Endothelial cell (in vitro differentiated cells): ENCODE measurements around the gene INPP4A. TPM values are rescaled to one million over a fixed set of nuclear protein-coding genes. Genes with fewer than 3 reads are reported as not detected.

Experiments
- DNase-seq: peaks from one replicate; pipeline ENCODE4 v3.0.0; 2021; ENCODE audit warnings: low spot score
- H3K27ac Mint-ChIP-seq: one replicate; pipeline ENCODE4 v1.8.0; 2021; ENCODE audit warnings: mixed read lengths, inconsistent platforms; ENCODE audit not compliant: unreplicated experiment
- H3K27me3 Mint-ChIP-seq: one replicate; pipeline ENCODE4 v1.8.0; 2021; ENCODE audit warnings: mild to moderate bottlenecking, moderate library complexity, mixed read lengths, inconsistent platforms; ENCODE audit not compliant: unreplicated experiment
- H3K36me3 Mint-ChIP-seq: one replicate; pipeline ENCODE4 v1.8.0; 2021; ENCODE audit warnings: mild to moderate bottlenecking, low read depth, mixed read lengths, inconsistent platforms; ENCODE audit not compliant: unreplicated experiment
- H3K4me1 Mint-ChIP-seq: one replicate; pipeline ENCODE4 v1.8.0; 2021; ENCODE audit warnings: mild to moderate bottlenecking, mixed read lengths, inconsistent platforms; ENCODE audit not compliant: unreplicated experiment
- H3K4me3 Mint-ChIP-seq: one replicate; pipeline ENCODE4 v1.8.0; 2021; ENCODE audit warnings: mild to moderate bottlenecking, mixed read lengths, inconsistent platforms; ENCODE audit not compliant: unreplicated experiment
- H3K9me3 Mint-ChIP-seq: one replicate; pipeline ENCODE4 v1.8.0; 2021; ENCODE audit warnings: mixed read lengths, inconsistent platforms; ENCODE audit not compliant: unreplicated experiment
- total RNA-seq: library from RNA; stranded (reverse); fragmentation: NEBNext Ultra II Directional; extraction: Animal tissue kit (Norgen Biotek cat#: 25700); gene quantifications from one replicate; pipeline ENCODE4 v1.2.1, GENCODE V29; 2021; ENCODE audit not compliant: unreplicated experiment
- TF ChIP-seq, protein P1 (sequence below): fragments of 200-600 bp; sonication (generic); IDR thresholded peaks from one replicate; pipeline ENCODE4 v1.5.0; 2021; ENCODE audit warnings: antibody characterized with exemption; ENCODE audit not compliant: unreplicated experiment

The INPP4A gene
- total RNA-seq, 1 donor from 2014 or later, result 26.8 TPM

DNA sequence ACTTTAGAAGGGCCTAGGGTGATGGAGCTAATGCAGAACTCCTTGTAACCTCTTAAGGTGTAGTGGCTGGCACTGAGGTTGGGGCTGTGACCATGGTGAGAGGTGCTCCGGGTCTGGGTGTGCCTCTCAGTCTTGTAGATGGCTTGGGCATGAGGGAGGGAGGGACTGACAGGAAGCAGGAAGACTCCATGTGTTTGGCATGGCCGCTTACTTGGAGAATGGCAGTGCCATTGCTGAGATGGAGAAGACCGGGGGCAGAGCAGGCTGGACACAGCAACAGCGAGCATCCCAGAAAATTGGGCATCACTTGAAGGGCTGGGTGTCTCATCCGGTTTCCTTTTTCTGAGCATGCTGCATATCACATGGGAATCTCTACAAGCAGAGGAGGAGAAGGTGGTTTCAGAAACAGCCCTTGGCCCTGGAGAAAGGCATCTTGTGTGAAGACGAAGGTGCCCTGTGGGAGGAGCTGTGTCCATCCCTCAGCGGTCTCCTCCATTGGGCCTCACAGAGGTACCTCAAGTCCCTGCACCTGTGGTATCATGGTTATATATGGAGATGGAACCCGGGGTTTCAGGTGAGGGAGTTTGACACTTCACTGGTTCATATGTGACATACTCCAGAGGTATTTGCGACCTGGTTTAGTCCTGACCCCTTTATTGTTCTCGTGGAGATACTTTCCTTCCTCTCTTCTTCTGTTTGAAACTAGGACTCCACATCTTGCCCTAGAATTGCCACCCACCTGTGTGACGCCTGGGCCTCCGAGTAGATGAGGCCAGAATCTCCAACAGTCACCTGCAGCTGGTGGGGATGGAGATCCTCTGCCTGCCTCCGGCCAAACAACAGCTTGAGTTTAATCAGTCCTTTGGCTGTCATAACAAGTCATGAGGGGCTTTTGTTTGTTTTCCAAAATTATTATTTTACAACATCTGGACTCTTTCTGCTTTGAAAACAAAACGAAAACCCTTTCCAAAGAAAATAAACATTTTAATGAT lies 45.6 kb downstream of the INPP4A start:
- TF ChIP-seq, protein P1, sequence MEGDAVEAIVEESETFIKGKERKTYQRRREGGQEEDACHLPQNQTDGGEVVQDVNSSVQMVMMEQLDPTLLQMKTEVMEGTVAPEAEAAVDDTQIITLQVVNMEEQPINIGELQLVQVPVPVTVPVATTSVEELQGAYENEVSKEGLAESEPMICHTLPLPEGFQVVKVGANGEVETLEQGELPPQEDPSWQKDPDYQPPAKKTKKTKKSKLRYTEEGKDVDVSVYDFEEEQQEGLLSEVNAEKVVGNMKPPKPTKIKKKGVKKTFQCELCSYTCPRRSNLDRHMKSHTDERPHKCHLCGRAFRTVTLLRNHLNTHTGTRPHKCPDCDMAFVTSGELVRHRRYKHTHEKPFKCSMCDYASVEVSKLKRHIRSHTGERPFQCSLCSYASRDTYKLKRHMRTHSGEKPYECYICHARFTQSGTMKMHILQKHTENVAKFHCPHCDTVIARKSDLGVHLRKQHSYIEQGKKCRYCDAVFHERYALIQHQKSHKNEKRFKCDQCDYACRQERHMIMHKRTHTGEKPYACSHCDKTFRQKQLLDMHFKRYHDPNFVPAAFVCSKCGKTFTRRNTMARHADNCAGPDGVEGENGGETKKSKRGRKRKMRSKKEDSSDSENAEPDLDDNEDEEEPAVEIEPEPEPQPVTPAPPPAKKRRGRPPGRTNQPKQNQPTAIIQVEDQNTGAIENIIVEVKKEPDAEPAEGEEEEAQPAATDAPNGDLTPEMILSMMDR, result no peak
- Mint-ChIP-seq H3K9me3 (no peaks in the 10 kb centered on the region), H3K4me1 (peaks cover 22% of the 10 kb centered on the region), H3K4me3 (no peak overlapping the region), H3K27ac (no peak overlapping the region), H3K36me3 (peaks cover under 1% of the 10 kb centered on the region), H3K27me3 (peaks cover 3% of the 10 kb centered on the region)
- DNase-seq, result no peak

DNA sequence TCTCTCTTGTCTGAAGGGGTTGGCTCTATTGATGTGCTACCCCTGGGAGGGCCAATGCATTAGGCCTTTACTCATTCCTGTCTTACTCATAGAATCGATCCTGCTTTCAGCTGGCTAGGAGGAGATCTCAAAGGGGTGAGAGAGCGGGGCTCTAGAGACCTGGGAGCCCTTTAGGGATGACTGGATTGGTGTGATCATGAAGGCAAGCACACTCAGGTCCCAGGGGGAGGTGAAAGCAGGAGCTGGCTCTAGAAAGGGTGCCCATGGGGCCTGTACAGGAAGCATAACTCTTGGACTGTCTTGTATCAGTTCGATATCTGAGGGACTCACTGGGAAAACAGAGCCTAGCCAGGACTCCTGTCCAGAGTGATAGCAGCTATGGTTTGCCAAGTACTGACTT lies 47.8 kb downstream of the INPP4A start:
- TF ChIP-seq, protein P1, result no peak
- H3K36me3 Mint-ChIP-seq, result peaks cover 14% of the 10 kb centered on the region
- H3K9me3 Mint-ChIP-seq, result peaks cover 7% of the 10 kb centered on the region
- H3K27me3 Mint-ChIP-seq, result peaks cover 3% of the 10 kb centered on the region
- H3K4me1 Mint-ChIP-seq, result peaks cover 15% of the 10 kb centered on the region
- H3K4me3 Mint-ChIP-seq, result no peak overlapping the region
- H3K27ac Mint-ChIP-seq, result no peak overlapping the region
- DNase-seq, result no peak

DNA sequence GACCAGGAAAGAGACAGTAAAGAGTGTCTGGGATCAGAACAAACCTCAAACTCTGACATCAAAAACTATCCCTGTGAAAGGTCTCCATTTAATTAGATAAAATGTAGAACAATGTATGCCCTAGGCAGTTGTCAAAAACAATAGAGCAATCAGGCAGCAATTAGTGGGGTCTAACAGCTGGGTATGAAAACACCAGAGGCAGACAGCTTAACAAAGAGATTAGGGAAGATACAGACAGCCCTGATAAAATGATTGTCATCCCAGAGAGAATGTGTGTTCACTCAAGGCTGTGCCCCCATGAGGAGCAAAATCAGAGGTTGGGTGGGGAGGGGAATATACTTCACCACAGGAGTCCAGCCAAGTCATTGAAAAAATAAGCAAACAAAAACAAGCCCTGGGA lies 50.0 kb downstream of the INPP4A start:
- peaks cover 12% of the 10 kb centered on the region for H3K9me3 Mint-ChIP-seq
- no peak overlapping the region for H3K4me3 Mint-ChIP-seq
- H3K27ac Mint-ChIP-seq, result no peak overlapping the region
- peaks cover 3% of the 10 kb centered on the region for H3K4me1 Mint-ChIP-seq
- no peak for DNase-seq
- TF ChIP-seq, protein P1, result no peak
- peaks cover 30% of the 10 kb centered on the region for H3K36me3 Mint-ChIP-seq
- H3K27me3 Mint-ChIP-seq, result no peaks in the 10 kb centered on the region

DNA sequence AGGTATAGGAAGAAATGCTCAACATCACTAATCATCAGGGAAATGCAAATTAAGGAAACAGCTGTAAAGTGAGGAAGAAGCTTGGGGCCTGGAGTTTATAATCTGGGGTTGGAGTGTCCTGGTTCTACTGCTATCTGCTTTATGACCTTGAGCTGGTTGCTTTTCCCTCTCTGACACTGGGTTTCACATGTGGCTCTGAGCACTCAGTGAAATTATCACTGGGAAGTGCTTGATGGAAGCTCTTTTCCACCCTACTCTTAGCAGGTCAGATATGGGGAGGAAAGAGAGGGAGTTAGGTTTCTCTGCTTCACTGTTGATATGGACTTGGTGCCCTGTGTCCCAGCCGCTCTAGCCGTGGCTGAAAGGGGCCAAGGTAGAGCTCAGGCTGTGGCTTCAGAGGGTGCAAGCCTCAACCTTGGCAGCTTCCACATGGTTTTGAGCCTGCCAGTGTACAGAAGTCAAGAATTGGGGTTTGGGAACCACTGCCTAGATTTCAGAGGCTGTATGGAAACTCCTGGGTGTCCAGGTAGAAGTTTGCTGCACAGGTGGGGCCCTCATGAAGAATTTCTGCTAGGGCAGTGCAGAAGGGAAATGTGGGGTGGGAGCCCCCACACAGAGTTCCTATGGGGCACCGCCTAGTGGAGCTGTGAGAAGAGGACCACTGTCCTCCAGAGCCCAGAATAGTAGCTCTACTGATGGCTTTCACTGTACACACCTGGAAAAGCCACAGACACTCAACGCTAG lies 52.3 kb downstream of the INPP4A start:
- no peak overlapping the region for H3K27ac Mint-ChIP-seq
- peaks cover 12% of the 10 kb centered on the region for H3K9me3 Mint-ChIP-seq
- peak overlapping the region; percentile 26 for H3K4me3 Mint-ChIP-seq
- H3K4me1 Mint-ChIP-seq, result no peaks in the 10 kb centered on the region
- H3K36me3 Mint-ChIP-seq, result peaks cover 30% of the 10 kb centered on the region
- TF ChIP-seq, protein P1, result no peak
- no peaks in the 10 kb centered on the region for H3K27me3 Mint-ChIP-seq
- no peak for DNase-seq
